Neural progenitor cell (in vitro differentiated cells): Measurements from ENCODE around the gene DBP.

Experiments
- EZH2 ChIP-seq: fragments of 200-600 bp; sonication (generic); IDR thresholded peaks from 2 replicates; pipeline ENCODE4 v1.6.1; 2017; ENCODE audit warnings: antibody characterized with exemption, mild to moderate bottlenecking, moderate library complexity
- TF ChIP-seq, protein P1 (sequence below): fragments of 200-600 bp; sonication (generic); IDR thresholded peaks from 2 replicates; pipeline ENCODE4 v1.5.1; 2017; ENCODE audit warnings: antibody characterized with exemption, mild to moderate bottlenecking

GRCh38 chr19:48672994-48673393 is 35.8 kb upstream of the DBP start, which contains the start of gene NTN5:
- TF ChIP-seq, protein P1, sequence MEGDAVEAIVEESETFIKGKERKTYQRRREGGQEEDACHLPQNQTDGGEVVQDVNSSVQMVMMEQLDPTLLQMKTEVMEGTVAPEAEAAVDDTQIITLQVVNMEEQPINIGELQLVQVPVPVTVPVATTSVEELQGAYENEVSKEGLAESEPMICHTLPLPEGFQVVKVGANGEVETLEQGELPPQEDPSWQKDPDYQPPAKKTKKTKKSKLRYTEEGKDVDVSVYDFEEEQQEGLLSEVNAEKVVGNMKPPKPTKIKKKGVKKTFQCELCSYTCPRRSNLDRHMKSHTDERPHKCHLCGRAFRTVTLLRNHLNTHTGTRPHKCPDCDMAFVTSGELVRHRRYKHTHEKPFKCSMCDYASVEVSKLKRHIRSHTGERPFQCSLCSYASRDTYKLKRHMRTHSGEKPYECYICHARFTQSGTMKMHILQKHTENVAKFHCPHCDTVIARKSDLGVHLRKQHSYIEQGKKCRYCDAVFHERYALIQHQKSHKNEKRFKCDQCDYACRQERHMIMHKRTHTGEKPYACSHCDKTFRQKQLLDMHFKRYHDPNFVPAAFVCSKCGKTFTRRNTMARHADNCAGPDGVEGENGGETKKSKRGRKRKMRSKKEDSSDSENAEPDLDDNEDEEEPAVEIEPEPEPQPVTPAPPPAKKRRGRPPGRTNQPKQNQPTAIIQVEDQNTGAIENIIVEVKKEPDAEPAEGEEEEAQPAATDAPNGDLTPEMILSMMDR: no peak
- TF ChIP-seq EZH2: no peak
